ENCODE results near the gene TMEM117.

The TMEM117 gene

DNA sequence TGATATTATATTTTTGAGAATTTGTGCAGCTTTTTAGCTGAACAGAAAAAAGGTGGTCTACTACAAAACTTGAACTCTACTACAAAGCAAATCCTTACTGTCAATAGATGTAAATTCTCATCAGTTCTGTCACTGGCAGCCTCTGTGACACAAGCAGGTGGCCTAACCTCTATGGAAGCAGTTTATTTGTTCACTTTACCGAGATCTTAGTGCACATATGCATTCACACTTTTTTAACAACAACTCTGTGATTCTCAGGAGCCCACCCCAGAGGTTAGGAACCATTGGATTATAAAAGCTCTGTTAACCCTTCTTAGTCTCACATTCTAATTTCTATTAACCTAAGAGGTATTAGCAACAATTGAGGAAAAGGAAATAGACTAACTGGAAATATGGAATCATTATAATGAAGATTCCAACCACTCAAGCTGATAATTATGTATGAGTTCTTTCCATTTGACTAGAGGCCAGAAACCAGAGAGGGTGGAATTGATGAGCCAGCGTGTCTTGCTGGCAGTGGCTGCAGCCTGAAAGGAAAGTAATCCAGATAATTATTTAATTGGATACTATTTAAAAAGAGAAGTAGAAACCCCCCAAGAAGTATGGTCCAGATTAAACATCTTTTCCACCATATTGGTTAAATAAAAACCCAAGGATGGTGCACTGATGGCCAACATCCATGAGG is 451.1 kb downstream of the TMEM117 start:
- DNase-seq (ENCODE audit: low read depth in 3 of 3, low spot score in 1 of 3) = no peak

DNA sequence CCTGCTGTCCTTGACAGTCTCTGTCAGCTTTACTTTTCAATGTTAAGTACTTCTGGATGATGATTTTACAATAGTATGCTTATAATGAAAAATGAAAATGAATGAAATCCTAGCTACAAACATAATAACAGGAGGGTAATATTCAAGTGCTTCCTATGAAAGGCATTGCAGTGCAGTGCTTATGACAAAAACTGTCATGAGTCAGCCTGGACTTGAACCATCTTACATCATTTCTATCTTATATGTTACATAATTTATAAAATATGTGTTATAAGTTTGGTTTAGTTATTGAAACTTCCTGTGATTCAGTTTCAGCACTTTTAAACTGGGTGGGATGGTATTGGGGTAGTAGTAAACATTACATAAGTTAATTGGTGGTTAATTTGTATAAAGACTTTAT is 451.7 kb downstream of the TMEM117 start:
- no peak for DNase-seq (ENCODE audit: low read depth in 3 of 3, low spot score in 1 of 3)

- no peak for DNase-seq (ENCODE audit: low read depth in 3 of 3, low spot score in 1 of 3)
These were observed 458.8 kb downstream of the TMEM117 start for GRCh38 chr12:44294649-44295048.

GRCh38 chr12:44295958-44296623 is 460.2 kb downstream of the TMEM117 start:
- DNase-seq (ENCODE audit: low read depth in 3 of 3, low spot score in 1 of 3) = no peak

- DNase-seq (ENCODE audit: low read depth in 3 of 3, low spot score in 1 of 3) = no peak
These were observed 460.8 kb downstream of the TMEM117 start for GRCh38 chr12:44296624-44297197.

- no peak for DNase-seq (ENCODE audit: low read depth in 3 of 3, low spot score in 1 of 3)
These were observed 463.6 kb downstream of the TMEM117 start for GRCh38 chr12:44299524-44299923.

GRCh38 chr12:44307506-44308168 is 471.8 kb downstream of the TMEM117 start:
- DNase-seq (ENCODE audit: low read depth in 3 of 3, low spot score in 1 of 3) = no peak

DNA sequence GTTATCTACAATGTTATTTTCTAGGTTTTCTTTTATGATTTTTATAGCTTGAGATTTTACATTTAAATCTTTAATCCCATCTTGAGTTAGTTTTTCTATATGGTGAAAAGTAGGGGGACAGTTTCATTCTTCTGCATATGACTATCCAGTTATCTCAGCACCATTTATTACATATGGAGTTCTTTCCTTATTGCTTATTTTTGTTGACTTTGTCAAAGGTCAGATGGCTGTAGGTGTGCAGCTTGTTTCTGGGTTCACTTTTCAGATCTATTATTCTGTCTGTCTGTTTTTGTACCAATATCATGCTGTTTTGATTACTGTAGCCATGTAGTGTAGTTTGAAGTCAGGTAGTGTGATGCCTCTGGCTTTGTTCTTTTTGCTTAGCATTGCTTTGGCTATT is 477.3 kb downstream of the TMEM117 start:
- DNase-seq (ENCODE audit: low read depth in 3 of 3, low spot score in 1 of 3) = no peak

GRCh38 chr12:44314007-44314500 is 478.2 kb downstream of the TMEM117 start:
- DNase-seq (ENCODE audit: low read depth in 3 of 3, low spot score in 1 of 3) = no peak

DNA sequence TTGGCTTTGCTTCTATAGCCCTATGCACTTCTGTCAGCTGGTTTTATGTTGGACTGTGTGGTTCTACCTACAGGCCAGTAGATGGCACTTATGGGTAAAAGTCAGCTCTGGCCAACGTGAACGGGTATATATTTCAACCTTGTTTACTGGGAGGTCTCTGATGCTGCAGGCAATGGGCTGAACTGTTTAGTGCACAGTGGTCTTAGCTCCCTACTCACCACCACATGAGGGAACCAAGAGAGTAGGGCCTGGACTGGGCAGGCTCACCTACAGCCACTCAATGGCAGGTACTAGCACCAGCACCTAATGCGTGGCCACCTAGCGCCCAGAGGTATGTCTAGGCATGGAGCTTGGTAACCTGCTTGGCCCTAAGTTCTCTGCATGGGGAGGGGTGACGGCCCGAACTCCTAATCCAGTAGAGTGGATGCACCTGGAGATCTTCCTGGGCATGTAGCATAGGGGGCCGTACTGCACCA is 481.8 kb downstream of the TMEM117 start:
- no peak for DNase-seq (ENCODE audit: low read depth in 3 of 3, low spot score in 1 of 3)

DNA sequence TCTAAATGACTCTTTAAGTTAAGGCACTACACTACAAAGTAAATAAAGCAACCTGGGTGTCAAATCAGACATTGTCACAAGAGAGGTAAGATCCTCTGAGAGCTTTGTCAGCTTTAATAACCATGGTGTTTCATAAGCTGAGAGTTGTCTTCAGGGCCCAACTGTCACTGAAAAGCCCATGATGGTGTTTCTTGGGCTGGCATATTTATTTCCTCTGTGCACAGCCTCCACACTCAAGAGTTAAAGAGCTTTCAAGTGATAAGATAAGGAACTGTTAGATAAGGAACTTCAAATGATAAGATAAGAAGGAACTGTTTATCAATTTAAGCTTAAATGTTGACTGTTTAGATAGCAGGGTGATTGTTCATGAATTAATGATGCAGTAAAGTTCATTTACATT is 495.4 kb downstream of the TMEM117 start:
- DNase-seq (ENCODE audit: low read depth in 3 of 3, low spot score in 1 of 3) = no peak

GRCh38 chr12:44334347-44334746 is 498.5 kb downstream of the TMEM117 start:
- no peak for DNase-seq (ENCODE audit: low read depth in 3 of 3, low spot score in 1 of 3)

DNA sequence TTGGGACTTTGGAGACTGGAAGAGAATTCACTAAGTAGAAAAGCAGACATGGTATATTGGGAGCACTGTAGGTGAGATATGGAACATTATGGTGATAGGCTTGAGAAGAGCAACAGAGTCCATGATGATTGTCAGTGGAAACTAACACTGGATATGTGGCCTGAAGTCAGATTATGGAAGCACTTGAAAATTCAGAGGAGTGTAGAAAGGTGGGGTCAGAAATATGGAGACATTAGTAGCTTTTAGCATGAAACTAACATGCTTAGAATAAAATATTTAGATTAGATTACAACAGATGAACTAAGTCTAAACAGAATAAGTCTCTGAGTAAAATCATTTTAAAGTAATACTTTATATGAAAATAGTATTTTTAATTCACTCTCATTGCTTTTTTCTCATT is 499.1 kb downstream of the TMEM117 start:
- no peak for DNase-seq (ENCODE audit: low read depth in 3 of 3, low spot score in 1 of 3)

- no peak for DNase-seq (ENCODE audit: low read depth in 3 of 3, low spot score in 1 of 3)
These were observed 500.7 kb downstream of the TMEM117 start for GRCh38 chr12:44336577-44336976.

DNA sequence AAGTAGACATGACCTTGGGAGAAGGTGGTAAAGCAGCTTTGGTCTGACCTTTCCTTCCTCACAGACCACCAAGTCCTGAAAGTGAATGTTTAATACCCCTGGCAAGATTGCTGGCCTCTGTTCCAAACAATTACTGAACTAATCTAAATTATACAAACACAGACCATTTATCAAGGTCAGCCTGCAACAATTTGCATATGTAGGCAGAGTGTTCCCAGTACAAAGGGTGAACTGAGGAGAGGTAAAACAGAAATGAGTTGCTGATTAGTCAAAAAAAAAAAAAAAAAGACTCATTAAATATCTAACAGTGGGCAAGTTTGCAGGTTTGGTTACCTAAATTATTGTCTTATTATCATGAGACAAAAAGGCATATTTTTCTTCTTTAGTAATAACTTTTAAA is 506.5 kb downstream of the TMEM117 start:
- DNase-seq (ENCODE audit: low read depth in 3 of 3, low spot score in 1 of 3) = no peak

DNA sequence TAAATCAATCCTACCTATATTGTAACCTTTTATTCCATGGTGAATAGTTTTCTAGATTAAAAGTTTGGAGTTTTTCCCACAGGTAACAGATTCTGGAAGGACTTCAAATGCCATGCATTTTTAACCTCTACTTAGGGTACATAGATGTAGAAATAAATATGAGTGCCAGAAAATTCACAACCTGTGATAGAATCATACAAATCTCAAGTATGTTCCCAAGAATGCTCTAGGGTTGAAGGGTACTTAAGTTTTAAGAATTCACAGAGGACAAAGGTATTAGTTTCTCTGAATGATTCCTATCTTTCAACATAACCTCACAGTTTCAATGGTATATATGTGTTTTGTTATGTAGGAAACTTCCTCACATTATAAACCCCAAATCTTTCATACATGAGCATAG is 511.3 kb downstream of the TMEM117 start:
- no peak for DNase-seq (ENCODE audit: low read depth in 3 of 3, low spot score in 1 of 3)

GRCh38 chr12:44357494-44357893 is 521.6 kb downstream of the TMEM117 start:
- no peak for DNase-seq (ENCODE audit: low read depth in 3 of 3, low spot score in 1 of 3)

DNA sequence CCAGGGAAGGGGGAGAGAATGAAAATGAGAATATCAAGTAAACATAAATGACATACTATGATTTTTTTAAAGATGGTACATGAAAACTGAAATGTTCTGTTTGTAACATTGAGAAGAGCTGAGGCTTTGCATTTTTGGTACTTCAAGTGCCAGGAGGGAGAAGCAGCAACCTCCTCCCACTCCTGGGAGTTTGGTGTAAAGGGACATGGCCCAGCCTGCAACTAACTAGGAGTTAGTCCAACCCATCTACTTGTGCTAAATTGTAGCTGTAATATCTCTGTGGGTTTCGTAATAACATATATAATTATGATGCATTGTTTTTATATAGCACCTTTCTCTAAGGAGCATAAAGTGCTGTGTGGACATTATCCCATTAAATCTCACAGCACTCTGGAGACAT is 522.8 kb downstream of the TMEM117 start:
- DNase-seq (ENCODE audit: low read depth in 3 of 3, low spot score in 1 of 3) = no peak

DNA sequence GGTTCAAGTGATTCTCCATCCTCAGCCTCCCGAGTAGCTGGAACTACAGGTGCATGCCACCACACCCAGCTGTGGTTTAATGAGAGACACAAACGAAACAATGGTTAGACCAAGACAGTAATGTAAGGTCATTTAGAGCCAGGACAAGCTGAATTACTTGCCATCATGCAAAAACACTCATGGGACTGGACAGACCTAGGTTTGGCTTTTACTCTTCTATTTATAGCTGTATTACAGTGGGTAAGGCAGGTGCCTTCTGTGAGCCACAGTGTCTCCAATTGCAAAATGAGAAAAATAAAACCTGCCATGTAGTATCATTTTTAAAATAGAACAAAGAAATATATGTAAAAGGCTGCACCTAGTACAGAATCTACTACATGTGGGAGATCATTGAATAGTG is 527.1 kb downstream of the TMEM117 start:
- no peak for DNase-seq (ENCODE audit: low read depth in 3 of 3, low spot score in 1 of 3)

DNA sequence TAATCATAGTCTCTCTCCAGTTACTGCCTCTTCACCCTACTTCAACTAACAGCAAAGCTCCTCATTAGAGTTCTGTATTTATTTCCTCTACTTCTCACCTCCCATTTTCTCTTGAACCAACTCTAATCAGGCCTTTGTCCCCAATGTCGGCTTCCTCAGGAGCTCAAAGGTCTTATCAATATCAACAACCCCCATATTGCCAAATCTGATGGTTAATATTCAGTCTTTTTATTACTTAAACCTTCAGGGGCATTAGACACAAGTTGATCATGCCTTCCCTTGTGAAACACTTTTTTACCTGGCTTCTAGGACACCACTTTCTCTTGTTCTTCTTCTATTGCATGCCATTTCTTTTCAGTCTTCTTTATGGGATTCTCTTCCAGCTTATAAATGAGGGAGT is 531.3 kb downstream of the TMEM117 start:
- DNase-seq (ENCODE audit: low read depth in 3 of 3, low spot score in 1 of 3) = no peak

DNA sequence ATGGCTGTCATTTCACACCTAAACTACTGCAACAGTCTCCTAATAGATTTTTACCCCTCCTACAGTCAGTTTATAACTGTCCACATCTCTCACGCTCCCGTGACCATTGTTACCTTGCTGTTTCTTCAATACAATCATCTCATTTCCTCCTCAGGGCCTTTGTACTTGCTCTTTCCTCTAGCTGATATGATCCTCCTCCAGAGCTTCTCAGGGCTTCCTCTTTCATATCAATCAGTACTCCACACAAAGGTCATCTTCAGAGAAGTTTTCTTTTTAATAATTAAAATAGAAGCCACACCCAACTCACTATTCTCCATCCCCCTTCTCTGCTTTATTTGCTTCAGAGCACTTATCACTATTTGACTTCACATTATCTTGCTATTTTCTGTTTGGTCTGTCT is 532.0 kb downstream of the TMEM117 start:
- no peak for DNase-seq (ENCODE audit: low read depth in 3 of 3, low spot score in 1 of 3)

- no peak for DNase-seq (ENCODE audit: low read depth in 3 of 3, low spot score in 1 of 3)
These were observed 534.1 kb downstream of the TMEM117 start for GRCh38 chr12:44369998-44370397.

Data from stimulated activated CD4-positive, alpha-beta T cell treated with anti-CD3 and anti-CD28 coated beads, TNF-alpha, amount 100 ng/mL, for 1 hour (primary cell).